SIG-M5 treated with dmso at 0.1 percent for 504 hours (cell line): ENCODE measurements around the gene MUSTN1.

Experiments used
- DNase-seq: peaks from one replicate; lab custom pipeline; 2025; ENCODE audit not compliant: unreplicated experiment; lab: John Stamatoyannopoulos, UW

Gene MUSTN1

DNA sequence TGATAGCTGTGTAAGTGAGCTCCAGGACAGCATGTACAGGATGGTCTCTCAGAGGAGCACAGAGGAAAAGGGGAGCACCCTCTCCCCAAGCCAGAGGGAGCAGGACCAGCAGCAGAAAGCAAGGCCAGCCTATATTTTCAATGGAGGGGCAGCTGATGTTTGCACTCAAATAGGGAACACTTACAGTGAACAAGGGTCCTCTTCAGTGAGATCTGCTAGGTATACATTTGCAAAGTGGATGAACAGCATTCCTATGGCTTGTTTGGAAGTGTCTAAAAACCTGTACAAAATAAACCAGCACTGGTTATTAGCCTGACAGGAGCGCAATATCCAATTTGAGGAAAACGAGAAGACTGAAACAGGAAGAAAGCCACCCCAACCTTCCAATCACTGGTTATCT, 17.6 kb upstream of the MUSTN1 start:
- no peak for DNase-seq

DNA sequence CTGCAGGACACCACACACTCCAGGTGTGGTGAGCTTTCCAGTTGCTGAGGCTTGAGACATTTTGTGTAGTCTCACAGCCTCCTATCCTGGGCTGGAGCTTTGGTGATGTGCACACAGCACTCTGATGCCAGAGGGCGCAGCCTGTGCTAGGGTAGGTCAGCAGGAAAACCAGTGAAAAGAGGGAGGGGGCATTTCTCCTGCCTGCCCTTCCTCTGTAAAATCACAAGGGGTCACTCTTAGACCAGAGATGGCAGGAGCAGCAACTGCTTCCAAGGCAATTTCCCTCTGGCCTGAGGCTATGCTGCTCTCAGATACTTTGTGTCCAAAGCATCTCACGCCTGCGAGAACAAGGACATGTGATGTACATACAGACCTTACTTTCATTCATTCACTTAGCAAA, 16.5 kb upstream of the MUSTN1 start:
- DNase-seq: peak; percentile 24

- no peak for DNase-seq
These were observed 14.8 kb upstream of the MUSTN1 start for GRCh38 chr3:52849656-52850055.

- DNase-seq: no peak
These were observed 13.8 kb upstream of the MUSTN1 start for GRCh38 chr3:52848617-52849016.

- no peak for DNase-seq
These were observed 12.9 kb upstream of the MUSTN1 start for GRCh38 chr3:52847726-52848125.

DNA sequence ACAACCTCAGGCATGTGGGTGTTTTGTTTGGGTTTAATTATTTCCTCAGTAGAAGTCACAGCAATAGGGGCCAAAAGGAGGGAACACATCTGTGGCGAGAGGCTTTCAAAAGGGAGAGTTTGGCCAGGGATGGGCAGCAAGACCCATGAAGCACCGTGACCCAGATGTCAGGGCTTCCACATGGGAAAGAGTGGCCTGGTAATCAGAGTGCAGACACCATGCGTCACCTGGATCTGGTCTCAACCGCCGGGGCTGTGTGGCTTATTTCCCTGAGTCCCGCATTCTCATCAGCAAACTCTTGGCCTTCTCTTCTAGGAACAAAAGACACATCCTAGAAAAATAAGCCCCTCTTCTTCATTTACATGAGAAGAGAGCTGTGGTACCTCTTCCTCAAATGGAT, 12.4 kb upstream of the MUSTN1 start:
- no peak for DNase-seq

DNA sequence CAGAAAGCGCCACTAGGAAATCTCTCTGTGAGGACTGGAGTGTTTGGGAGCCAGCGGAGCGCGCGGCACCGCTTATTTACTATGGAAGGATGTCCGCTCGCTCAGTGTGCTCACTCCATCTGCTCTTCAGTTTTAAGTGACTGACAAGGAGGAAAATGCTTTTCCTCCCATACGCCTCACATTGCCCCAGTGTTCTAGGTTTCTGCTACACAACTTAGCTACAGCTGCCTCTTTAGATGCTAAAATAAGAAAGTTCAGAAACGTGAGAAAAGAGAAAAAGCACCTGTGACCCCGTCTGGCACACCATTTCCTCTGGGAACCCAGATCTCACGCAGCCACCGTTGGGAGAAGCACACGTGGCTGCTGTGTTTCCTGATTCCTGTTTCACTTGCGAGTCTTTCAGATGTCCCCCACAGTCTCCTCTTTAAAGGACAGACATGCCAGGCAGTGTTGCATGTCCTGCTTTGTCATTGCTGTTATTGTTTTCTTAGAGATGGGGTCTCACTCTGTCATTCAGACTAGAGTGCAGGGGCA, 11.7 kb upstream of the MUSTN1 start:
- DNase-seq: no peak

- DNase-seq: no peak
These were observed 11.0 kb upstream of the MUSTN1 start for GRCh38 chr3:52845691-52846431.

GRCh38 chr3:52845157-52845556, 10.3 kb upstream of the MUSTN1 start:
- DNase-seq: peak; percentile 82

GRCh38 chr3:52844290-52844975, 9.6 kb upstream of the MUSTN1 start:
- DNase-seq: peak; percentile 41

- no peak for DNase-seq
These were observed 9.1 kb upstream of the MUSTN1 start for GRCh38 chr3:52843881-52844280.

GRCh38 chr3:52843108-52843865, 8.5 kb upstream of the MUSTN1 start:
- DNase-seq: no peak

- DNase-seq: no peak
These were observed 7.6 kb upstream of the MUSTN1 start for GRCh38 chr3:52842424-52842823.

GRCh38 chr3:52841981-52842340, 7.1 kb upstream of the MUSTN1 start:
- DNase-seq: no peak

GRCh38 chr3:52841211-52841980, 6.6 kb upstream of the MUSTN1 start:
- DNase-seq: no peak

DNA sequence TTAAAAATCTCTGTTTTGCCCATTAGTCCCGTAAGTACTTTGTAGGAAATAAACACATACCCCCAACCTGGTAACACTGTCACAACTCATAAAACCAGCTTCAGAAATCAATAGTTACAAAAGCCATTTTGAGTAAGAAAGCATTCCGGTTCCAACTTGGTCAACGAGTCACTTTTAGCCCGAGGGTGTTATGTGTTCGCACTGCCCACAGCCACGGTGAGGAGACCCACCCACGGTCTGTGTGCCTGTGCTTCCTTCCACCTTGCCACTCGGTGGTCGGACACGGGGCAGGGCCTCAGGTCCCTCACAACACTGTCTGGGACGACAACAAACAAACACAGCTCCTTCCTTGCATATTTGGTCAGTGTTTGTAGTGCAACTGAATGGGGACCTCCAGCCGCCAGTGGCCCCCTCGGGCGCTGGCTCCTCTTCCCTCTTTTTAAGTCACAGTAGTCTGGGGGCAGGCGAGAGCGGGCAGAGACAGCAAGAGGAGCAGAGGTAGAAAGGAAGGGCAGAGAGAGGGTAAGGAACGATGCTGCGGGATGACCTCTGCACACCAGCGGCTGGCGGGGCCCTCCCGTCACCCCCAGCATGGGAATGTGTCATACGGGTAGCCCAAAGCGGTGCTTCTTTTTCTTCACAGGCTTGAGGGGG, 5.2 kb upstream of the MUSTN1 start:
- no peak for DNase-seq

DNA sequence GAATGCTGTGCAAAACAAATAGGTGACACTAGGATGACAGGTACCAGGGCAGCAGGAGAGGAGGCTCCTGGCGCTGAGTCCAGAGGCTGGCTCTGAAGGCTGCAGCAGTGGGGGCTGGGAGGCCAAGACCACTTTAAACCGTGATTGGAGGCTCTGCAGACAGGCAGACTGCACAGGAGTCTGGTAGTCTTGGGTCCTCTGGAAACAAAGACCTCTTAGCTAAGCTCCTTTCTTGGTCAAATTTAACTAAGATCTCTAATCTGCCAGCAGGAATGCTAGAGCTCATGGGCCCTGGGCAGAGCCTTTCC, 4.4 kb upstream of the MUSTN1 start:
- DNase-seq: no peak

GRCh38 chr3:52838561-52839267, 3.9 kb upstream of the MUSTN1 start:
- no peak for DNase-seq

DNA sequence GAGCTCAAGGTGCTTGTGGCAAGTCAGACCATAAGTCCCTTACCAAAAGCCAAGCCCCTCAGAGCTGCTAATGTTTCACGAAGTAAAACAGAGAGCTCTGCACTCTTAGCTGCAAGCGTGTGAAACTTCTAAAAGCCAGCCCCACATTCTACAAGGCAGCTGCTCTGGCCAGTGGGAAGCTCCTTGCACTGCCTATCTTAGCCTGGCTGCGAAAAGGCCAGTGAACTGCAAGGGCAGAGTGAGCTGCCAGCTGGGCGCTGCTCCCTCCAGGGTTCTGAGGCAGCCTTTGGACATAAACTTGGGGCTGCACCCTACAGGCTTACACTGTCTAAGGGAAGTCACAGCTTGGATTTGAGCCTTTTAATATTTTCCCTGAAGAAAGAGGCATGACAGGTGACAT, 2.2 kb upstream of the MUSTN1 start:
- DNase-seq: no peak

DNA sequence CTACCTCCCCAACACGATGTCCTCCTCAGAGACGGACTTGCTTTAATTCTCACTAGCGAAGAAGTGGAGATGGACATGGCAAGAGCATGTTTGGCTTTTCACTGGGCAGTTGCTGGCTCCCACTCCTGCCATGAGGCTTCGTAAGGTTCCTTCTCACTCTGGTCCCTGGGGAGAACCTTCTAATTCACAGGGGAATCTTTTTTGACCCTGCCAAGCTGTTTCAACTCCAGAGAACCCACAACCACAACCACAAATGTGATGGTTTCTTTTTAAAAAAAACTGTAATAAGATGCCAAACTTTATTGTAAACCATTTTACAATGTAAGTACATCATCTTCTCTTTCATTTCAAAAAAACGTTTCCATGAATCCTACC, 1.6 kb upstream of the MUSTN1 start:
- DNase-seq: no peak
